Choroid plexus epithelial cell (primary cell): ENCODE measurements around the gene KCNN4.

ENCODE experiments used
- DNase-seq: peaks from one replicate; pipeline ENCODE4 v3.0.0-alpha.2; 2010; ENCODE audit warnings: low read depth
- H3K4me3 ChIP-seq: 2 replicates; pipeline ENCODE4 v1.5.1; 2011; ENCODE audit warnings: low read depth, mild to moderate bottlenecking, control low read depth, low read length, moderate library complexity
- TF ChIP-seq, protein P1 (sequence below): conservative IDR thresholded peaks from 2 replicates; pipeline ENCODE4 v1.5.1; 2011; ENCODE audit warnings: low read depth, mild to moderate bottlenecking, control low read depth, inconsistent platforms, low read length, moderate library complexity

Gene KCNN4

DNA sequence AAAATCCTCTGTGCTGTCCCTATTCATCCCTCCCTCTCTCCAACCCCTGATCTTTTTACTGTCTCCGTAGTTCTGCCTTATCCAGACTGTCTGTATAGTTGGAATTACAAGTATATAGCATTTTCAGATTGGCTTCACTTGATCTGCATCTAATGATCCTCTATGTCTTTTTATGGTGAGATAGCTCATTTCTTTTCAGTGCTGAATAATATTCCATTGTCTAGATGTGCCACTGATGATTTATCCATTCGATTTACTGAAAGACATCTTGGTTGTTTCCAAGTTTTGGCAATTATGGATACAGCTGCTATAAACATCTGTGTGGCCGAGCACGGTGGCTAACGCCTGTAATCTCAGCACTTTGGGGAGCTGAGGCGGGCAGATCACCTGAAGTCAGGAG, 45.8 kb downstream of the KCNN4 start:
- no peak overlapping the region for H3K4me3 ChIP-seq
- TF ChIP-seq, protein P1, sequence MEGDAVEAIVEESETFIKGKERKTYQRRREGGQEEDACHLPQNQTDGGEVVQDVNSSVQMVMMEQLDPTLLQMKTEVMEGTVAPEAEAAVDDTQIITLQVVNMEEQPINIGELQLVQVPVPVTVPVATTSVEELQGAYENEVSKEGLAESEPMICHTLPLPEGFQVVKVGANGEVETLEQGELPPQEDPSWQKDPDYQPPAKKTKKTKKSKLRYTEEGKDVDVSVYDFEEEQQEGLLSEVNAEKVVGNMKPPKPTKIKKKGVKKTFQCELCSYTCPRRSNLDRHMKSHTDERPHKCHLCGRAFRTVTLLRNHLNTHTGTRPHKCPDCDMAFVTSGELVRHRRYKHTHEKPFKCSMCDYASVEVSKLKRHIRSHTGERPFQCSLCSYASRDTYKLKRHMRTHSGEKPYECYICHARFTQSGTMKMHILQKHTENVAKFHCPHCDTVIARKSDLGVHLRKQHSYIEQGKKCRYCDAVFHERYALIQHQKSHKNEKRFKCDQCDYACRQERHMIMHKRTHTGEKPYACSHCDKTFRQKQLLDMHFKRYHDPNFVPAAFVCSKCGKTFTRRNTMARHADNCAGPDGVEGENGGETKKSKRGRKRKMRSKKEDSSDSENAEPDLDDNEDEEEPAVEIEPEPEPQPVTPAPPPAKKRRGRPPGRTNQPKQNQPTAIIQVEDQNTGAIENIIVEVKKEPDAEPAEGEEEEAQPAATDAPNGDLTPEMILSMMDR = no peak

DNA sequence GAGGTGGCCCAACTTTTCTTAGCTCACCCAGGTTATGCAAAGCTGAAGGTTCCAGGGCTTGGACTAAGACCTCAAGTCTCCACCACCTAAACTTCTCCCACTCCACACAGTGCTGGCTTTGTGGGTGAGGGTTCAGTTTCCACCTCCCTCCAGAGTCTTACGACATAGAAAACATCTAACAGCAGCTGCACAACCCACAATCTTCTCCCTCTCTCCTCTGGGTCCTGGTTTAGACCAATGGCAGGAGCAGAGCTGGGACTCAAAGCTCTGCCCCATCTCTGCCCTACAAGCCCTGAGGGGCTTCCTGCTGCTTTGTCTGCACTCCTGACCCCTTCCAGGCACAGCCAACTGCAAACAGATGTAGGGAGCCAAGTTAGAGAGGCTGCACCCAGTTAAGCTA, 48.9 kb downstream of the KCNN4 start:
- H3K4me3 ChIP-seq = no peak overlapping the region
- peak; percentile 95 for DNase-seq
- TF ChIP-seq, protein P1 = no peak

More for the DNA sequence above, 45.8 kb downstream of the KCNN4 start:
- DNase-seq = no peak

DNA sequence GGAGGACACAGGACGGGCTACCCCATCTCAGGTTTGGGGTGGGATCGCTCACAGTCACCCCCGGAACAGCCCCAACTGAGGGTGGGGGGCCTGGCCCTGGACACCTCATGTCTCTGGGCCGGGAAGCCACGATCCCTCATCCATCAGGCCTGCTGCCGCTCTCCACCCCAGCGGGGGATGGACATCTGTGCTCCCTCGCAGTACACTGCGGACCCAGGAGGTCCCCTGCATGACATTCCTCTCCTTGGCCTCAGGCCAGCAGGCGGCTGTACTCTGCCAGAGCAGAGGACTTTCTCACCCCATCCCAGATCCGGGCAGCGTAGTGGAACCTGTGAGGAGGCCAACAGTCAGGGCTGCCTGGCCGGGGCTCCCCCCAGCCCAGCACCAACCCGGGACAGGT, 49.4 kb downstream of the KCNN4 start:
- no peak overlapping the region for H3K4me3 ChIP-seq
- TF ChIP-seq, protein P1 = no peak
- DNase-seq = peak; percentile 69

DNA sequence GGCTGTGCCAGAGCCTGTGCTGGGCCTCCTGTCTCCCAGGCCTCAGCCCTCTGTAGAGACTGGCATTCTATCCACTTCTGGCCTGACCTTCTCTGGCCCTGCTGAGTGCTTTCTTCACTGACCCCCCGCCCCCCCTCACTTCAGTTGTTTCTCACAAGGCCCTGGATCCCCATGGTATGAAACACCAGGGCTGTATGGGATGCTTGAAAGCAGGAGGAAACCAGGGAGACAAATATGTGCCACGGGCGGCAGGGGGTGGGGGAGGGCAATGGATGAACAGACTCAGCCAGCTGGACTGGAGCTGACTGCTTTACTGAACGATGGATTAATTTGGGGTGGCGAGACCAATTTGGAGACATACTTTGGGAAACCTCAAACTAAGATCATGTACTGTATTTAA, 50.9 kb downstream of the KCNN4 start:
- peak; percentile 54 for DNase-seq
- H3K4me3 ChIP-seq = no peak overlapping the region
- TF ChIP-seq, protein P1 = no peak

DNA sequence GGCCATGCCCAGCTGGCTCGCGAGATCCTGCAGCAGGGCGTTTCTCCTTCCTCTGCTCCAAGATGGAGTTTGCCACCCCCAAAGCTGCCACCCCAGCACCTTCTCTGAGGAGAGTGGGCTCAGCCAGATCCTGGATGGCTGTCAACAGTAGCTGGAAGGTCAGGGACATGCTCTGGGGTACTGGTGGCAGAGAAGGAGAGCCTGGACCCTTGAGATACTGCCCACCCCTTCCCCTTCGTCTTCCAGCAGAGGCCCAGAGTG, 53.2 kb downstream of the KCNN4 start:
- TF ChIP-seq, protein P1 = no peak
- DNase-seq = no peak
- no peak overlapping the region for H3K4me3 ChIP-seq

DNA sequence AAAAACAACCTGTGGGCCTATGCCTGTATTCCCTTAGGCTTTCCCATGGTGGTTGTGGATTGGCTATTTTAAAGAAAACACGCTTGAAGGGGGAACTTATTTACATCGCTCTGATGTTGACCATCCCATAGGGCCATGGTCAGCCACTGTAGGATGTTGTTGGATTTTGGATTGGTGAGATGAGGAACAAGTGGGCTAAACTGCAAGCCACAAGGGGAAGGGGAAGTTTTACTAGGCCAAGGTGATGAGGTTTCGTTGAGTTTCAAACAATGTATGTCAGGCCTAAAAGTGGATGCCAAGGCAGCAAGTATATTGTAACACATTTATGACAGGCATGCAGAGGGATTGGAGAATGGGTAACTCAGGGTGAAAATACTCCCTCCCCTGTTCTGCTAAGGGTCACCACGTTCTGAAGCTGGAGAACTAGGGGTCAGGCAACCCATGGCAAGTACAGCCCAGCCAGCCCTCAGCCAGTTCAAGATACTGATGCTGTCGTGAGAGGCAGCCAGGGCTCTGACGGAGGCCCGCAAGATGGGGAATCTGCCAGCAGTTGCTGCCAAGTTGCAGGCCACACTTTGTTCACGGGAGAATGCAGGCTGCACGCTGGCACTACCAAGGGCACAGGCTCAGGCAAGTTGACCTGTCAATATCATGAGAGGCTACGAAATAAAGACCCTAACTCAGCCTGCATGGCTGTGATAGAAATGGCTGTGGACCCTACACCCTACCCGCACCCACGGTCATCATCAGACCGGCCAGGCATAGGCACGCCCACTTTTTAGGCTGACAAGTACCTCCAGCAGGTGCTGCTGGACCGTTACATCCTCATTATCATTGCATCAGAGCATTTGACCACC, 53.8 kb downstream of the KCNN4 start:
- TF ChIP-seq, protein P1 = no peak
- no peak for DNase-seq
- no peak overlapping the region for H3K4me3 ChIP-seq

DNA sequence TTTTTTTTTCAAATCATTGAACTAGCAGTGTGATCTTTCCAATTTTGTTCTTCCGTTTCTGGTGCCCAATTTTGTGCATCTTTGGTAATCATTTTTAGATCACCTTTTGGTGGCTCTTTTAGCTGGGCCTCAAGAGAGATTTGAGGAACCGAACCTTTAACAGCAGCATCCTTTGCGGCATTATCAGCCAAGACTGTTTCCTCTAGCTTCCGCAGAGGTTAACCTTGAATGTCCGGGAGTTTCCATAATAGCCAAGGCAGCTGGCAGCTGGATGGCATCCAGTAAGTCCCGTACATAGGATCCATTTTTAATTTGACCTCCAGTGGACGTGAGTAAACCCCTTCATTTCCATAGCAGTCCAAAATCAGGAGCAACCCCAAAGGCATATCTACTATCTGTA, 55.3 kb downstream of the KCNN4 start:
- TF ChIP-seq, protein P1 = no peak

More for the DNA sequence above, 55.3 kb downstream of the KCNN4 start:
- DNase-seq = no peak
- no peak overlapping the region for H3K4me3 ChIP-seq
